Lower leg skin (tissue), 4 donors: ENCODE results near the gene PSMD5. TPM values are rescaled to one million over a fixed set of nuclear protein-coding genes. Genes with fewer than 3 reads are reported as not detected.

Source experiments
- DNase-seq, 2 donors: peaks; one replicate each; pipeline ENCODE4 v3.0.0-alpha.2; 2019; ENCODE audit warnings: low spot score in 2 of 2
- H3K4me3 ChIP-seq: fragments of 200-600 bp; sonication (generic); 2 replicates; pipeline ENCODE4 v1.5.1; 2017; ENCODE audit warnings: mild to moderate bottlenecking, low read depth; ENCODE audit not compliant: poor library complexity, severe bottlenecking
- CTCF ChIP-seq, 3 donors: fragments of 450-650 bp; IDR thresholded peaks; one replicate each; pipeline ENCODE4 v1.5.1; 2016; ENCODE audit warnings: antibody characterized with exemption in 3 of 3, mild to moderate bottlenecking in 3 of 3, moderate library complexity in 2 of 3
- POLR2A ChIP-seq, 2 donors: fragments of 450-650 bp; IDR thresholded peaks; one replicate each; pipeline ENCODE4 v1.6.1; 2016 to 2017; ENCODE audit warnings: antibody characterized with exemption in 2 of 2, mild to moderate bottlenecking in 1 of 2, moderate library complexity in 1 of 2
- WGBS, 2 donors: methylation state at CpG; one replicate each; pipeline ENCODE4 v1.1.5; 2018; 5-methylcytosine and 5-hydroxymethylcytosine counted together
- intact Hi-C: fragments of 100-400 bp; cut with DNase I; formaldehyde crosslinking; loops from one replicate; pipeline ENCODE4 v1.15.0; 2023; ENCODE audit warnings: low total_unique reads
- total RNA-seq, 4 donors: library from RNA; depleted of rRNA; stranded (reverse); fragments of >200 nt; gene quantifications; one replicate each; pipeline ENCODE4 v1.1.0, GENCODE V29; 2016

Gene PSMD5
- total RNA-seq, 4 donors from 2014 or later = 30.1 to 63.7 (median 33.9) TPM

DNA sequence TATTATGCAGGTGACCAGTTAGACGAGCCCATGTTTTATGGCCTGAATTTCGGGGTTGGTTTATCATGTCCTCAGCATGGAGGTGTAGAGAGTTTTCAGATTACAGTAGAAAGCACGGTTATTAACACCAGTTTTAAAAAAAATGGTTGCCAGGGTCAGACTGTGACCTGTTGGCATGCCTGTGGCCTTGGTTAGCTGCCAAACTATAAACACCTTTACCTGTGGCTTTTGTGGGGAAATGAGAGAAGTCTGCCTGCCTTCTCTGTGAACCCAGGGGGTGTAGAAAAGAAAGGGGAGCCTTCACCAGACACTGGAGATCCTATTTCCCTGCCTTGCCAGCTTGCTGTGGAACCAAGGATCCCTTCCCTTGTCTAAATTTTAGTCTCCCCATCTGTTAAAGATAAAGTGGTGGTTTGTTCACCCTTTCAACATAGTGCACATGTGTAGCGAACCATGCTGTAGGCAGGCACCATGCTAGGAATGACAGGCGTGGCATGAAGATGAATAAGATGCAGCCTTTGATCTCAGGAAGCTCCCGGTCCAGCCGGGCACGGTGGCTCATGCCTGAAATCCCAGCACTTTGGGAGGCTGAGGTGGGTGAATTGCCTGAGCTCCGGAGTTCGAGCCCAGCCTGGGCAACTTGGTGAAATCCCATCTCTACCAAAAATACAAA, 40.3 kb upstream of the PSMD5 start:
- no peak overlapping the region for H3K4me3 ChIP-seq
- TF ChIP-seq CTCF (IDR thresholded peaks at IDR 0.05) (no peak), POLR2A (IDR thresholded peaks at IDR 0.05) (no peak)
- WGBS, 2 donors = 72 to 73% methylated on average over 10 of the region's 10 CpGs
- DNase-seq = no peak
- intact Hi-C loops = no loop called here

GRCh38 chr9:120879446-120879845, 36.7 kb upstream of the PSMD5 start:
- intact Hi-C loops = no loop called here

GRCh38 chr9:120878188-120879130, 35.7 kb upstream of the PSMD5 start:
- WGBS, 2 donors = 70 to 74% methylated on average over 8 of the region's 8 CpGs
- intact Hi-C loops = no loop called here
- no peak overlapping the region for H3K4me3 ChIP-seq
- TF ChIP-seq CTCF (IDR thresholded peaks at IDR 0.05) (no peak), POLR2A (IDR thresholded peaks at IDR 0.05) (no peak)
- DNase-seq = no peak

More at GRCh38 chr9:120879446-120879845, 36.7 kb upstream of the PSMD5 start:
- no peak for TF ChIP-seq CTCF (IDR thresholded peaks at IDR 0.05)
- TF ChIP-seq POLR2A (IDR thresholded peaks at IDR 0.05) = no peak
- WGBS, 2 donors = 79 to 82% methylated on average over 6 of the region's 6 CpGs
- DNase-seq = no peak
- H3K4me3 ChIP-seq = no peak overlapping the region

DNA sequence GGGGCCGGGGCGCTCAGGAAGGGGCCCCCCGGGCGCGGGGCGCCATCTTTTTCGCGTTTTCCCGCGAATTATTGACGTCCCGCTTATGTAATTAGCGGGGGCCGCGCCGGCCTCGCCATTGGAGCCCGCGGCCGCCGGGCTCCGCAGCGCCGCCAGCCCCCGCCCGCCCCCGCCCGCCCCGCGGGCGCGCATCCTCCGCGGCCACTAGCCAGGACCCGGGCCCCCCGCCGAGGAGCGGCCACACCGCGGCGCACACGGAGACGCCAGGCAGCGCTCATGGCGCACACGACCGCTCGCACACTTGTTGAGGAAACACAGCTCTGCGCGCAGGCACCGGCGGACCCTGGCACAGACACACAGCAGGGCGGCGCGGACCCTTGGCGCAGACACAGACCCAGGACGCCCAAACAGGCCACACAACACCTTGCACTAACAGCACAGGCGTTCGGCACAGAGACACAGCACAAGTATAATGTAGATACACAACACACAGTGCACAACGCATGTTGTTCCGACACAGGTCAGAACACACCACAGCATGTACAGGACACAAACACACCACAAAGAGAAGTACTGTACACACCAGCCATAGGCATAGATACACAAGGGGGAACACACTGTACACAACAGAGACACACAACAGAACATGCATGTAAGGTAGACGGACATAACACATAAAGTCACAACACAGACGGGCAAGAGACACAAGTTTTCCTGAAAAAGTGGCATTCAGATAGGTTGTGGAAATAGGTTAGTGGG, 34.7 kb upstream of the PSMD5 start:
- DNase-seq = peak in 1 of 2 donors; percentile 90
- intact Hi-C loops = no loop called here
- no peak for TF ChIP-seq CTCF (IDR thresholded peaks at IDR 0.05)

DNA sequence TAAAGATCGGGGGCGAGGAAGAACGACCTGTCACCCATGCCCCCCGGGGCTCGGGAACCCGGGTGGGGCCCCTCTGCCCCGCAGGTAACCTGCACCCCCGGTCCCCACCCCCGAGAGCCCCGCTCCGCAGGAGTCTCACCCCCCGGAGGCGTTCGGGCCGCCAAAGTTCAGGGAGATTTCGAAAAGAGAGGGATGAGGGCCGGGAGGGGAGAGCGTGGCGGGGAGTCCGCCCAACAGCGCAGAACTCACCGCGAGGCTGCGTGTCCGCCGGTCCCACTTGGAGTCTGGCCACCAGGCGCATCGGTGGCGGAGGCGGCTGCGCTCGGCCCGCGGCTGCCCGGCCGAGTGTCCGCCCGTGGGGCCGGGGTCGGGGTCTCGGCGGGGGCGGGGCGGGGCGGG, 34.1 kb upstream of the PSMD5 start, which contains the start of gene PHF19:
Gene PHF19, minus strand, starts transcription at position 347 of the 399 bp plus-strand sequence. CDS start 2,447 bp downstream, outside the sequence.
- intact Hi-C loops = no loop called here
- peak within 1 kb of the TSS; percentile 77 for H3K4me3 ChIP-seq
- no peak for TF ChIP-seq POLR2A (IDR thresholded peaks at IDR 0.05)
- no peak for TF ChIP-seq CTCF (IDR thresholded peaks at IDR 0.05)
- 1% methylated on average over 8 to 44 of the region's 45 CpGs for WGBS, 2 donors
- no peak for DNase-seq

More for the DNA sequence above, 34.7 kb upstream of the PSMD5 start:
- H3K4me3 ChIP-seq = peak overlapping the region; percentile 24
- 3 to 17% methylated on average over 6 to 45 of the region's 63 CpGs for WGBS, 2 donors
